Measurements from ENCODE around the gene BACH2. TPM values are rescaled to one million over a fixed set of nuclear protein-coding genes. Genes with fewer than 3 reads are reported as not detected.

The BACH2 gene
- polyA plus RNA-seq, 1 donor (not counting 4 experiments of a cell fraction or from before 2014, with no cell fraction given), result 0.50 TPM

- dilution Hi-C loops (cut with MboI; ENCODE audit: extremely low pct_ligation_motif_present, low sequenced_read_pairs), result no loop called here
- H3K4me2 ChIP-seq (ENCODE audit: control insufficient read depth, extremely low read depth, insufficient read depth, low read depth, low read length), result no peak overlapping the region
- no peaks in the 10 kb centered on the region for H3K9me1 ChIP-seq (ENCODE audit: control insufficient read depth, extremely low read depth, insufficient read depth, low read length)
- H2AFZ ChIP-seq (ENCODE audit: control insufficient read depth, low read length), result no peak overlapping the region
- no peak overlapping the region for H3K4me3 ChIP-seq (ENCODE audit: control insufficient read depth in 2 of 3, extremely low read depth in 1 of 3, insufficient read depth in 2 of 3, low read depth in 1 of 3, low read length in 3 of 3)
- TF ChIP-seq, protein P1, sequence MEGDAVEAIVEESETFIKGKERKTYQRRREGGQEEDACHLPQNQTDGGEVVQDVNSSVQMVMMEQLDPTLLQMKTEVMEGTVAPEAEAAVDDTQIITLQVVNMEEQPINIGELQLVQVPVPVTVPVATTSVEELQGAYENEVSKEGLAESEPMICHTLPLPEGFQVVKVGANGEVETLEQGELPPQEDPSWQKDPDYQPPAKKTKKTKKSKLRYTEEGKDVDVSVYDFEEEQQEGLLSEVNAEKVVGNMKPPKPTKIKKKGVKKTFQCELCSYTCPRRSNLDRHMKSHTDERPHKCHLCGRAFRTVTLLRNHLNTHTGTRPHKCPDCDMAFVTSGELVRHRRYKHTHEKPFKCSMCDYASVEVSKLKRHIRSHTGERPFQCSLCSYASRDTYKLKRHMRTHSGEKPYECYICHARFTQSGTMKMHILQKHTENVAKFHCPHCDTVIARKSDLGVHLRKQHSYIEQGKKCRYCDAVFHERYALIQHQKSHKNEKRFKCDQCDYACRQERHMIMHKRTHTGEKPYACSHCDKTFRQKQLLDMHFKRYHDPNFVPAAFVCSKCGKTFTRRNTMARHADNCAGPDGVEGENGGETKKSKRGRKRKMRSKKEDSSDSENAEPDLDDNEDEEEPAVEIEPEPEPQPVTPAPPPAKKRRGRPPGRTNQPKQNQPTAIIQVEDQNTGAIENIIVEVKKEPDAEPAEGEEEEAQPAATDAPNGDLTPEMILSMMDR (optimal IDR thresholded peaks at IDR 0.05 in 1 of 3, IDR thresholded peaks at IDR 0.05 in 1 of 3, conservative IDR thresholded peaks at IDR 0.05 in 1 of 3; ENCODE audit: extremely low read depth in 1 of 3, insufficient read depth in 2 of 3, low read length in 3 of 3), result no peak
- TF ChIP-seq EZH2 (IDR thresholded peaks at IDR 0.05; ENCODE audit: low read length), result no peak
- H3K27ac ChIP-seq (ENCODE audit: control insufficient read depth, insufficient read depth, low read length), result no peak overlapping the region
- no peaks in the 10 kb centered on the region for H4K20me1 ChIP-seq (ENCODE audit: control insufficient read depth, extremely low read depth, insufficient read depth, low read length)
- FAIRE-seq (peak; percentile 83), DNase-seq (ENCODE audit: low read depth, low spot score) (no peak)
- no peak overlapping the region for H3K9ac ChIP-seq (ENCODE audit: control insufficient read depth, extremely low read depth, insufficient read depth, low read length)
- no peaks in the 10 kb centered on the region for H3K36me3 ChIP-seq (ENCODE audit: control insufficient read depth in 2 of 2, extremely low read depth in 1 of 2, insufficient read depth in 2 of 2, low read length in 2 of 2)
- H3K27me3 ChIP-seq (ENCODE audit: control insufficient read depth, extremely low read depth, insufficient read depth, low read length), result no peaks in the 10 kb centered on the region
- H3K4me1 ChIP-seq (ENCODE audit: control insufficient read depth, extremely low read depth, insufficient read depth, low read length), result no peaks in the 10 kb centered on the region
- no peaks in the 10 kb centered on the region for H3K79me2 ChIP-seq (ENCODE audit: control insufficient read depth, insufficient read depth, low read length)
- no peaks in the 10 kb centered on the region for H3K9me3 ChIP-seq (ENCODE audit: control insufficient read depth, low read depth, low read length)
These were observed 41.8 kb upstream of the BACH2 start for GRCh38 chr6:90338409-90338808.

DNA sequence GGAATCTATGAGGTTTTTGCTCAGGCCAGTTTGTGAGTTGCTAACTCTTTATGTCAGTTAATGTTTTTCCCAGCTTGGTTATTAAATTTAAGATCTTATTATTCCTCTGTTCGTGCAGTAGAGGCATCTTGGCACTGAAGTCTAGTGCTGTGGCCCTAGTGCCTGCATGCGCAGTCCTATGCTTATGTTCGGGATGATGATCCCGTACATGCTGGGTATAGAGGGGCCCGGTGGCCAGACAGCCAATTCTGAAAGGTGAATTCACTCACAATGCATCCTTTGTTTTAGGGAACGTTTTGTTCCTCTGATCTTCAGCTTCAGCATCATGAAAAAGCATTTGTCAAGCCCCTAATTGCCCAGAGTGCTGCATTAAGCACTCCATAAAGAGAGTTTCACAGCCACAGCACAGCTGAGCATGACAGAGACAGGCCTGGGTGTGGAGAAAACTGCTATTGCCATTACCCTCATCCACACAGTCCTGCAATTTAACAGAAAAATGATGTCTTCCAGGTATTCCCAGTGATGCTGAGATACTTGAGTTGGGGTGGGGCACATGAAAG is 39.8 kb upstream of the BACH2 start:
- H3K9me3 ChIP-seq (ENCODE audit: control insufficient read depth, low read depth, low read length), result no peaks in the 10 kb centered on the region
- H3K4me1 ChIP-seq (ENCODE audit: control insufficient read depth, extremely low read depth, insufficient read depth, low read length), result no peaks in the 10 kb centered on the region
- dilution Hi-C loops (cut with MboI; ENCODE audit: extremely low pct_ligation_motif_present, low sequenced_read_pairs), result no loop called here
- no peak overlapping the region for H3K4me3 ChIP-seq (ENCODE audit: control insufficient read depth in 2 of 3, extremely low read depth in 1 of 3, insufficient read depth in 2 of 3, low read depth in 1 of 3, low read length in 3 of 3)
- no peak overlapping the region for H3K9ac ChIP-seq (ENCODE audit: control insufficient read depth, extremely low read depth, insufficient read depth, low read length)
- H3K36me3 ChIP-seq (ENCODE audit: control insufficient read depth in 2 of 2, extremely low read depth in 1 of 2, insufficient read depth in 2 of 2, low read length in 2 of 2), result no peaks in the 10 kb centered on the region
- TF ChIP-seq EZH2 (IDR thresholded peaks at IDR 0.05; ENCODE audit: low read length), result no peak
- TF ChIP-seq, protein P1 (optimal IDR thresholded peaks at IDR 0.05 in 1 of 3, IDR thresholded peaks at IDR 0.05 in 1 of 3, conservative IDR thresholded peaks at IDR 0.05 in 1 of 3; ENCODE audit: extremely low read depth in 1 of 3, insufficient read depth in 2 of 3, low read length in 3 of 3), result no peak
- no peaks in the 10 kb centered on the region for H4K20me1 ChIP-seq (ENCODE audit: control insufficient read depth, extremely low read depth, insufficient read depth, low read length)
- H3K27ac ChIP-seq (ENCODE audit: control insufficient read depth, insufficient read depth, low read length), result no peak overlapping the region
- no peak overlapping the region for H3K4me2 ChIP-seq (ENCODE audit: control insufficient read depth, extremely low read depth, insufficient read depth, low read depth, low read length)
- H3K27me3 ChIP-seq (ENCODE audit: control insufficient read depth, extremely low read depth, insufficient read depth, low read length), result no peaks in the 10 kb centered on the region
- H2AFZ ChIP-seq (ENCODE audit: control insufficient read depth, low read length), result no peak overlapping the region
- FAIRE-seq (no peak), DNase-seq (ENCODE audit: low read depth, low spot score) (no peak)
- no peaks in the 10 kb centered on the region for H3K9me1 ChIP-seq (ENCODE audit: control insufficient read depth, extremely low read depth, insufficient read depth, low read length)
- no peaks in the 10 kb centered on the region for H3K79me2 ChIP-seq (ENCODE audit: control insufficient read depth, insufficient read depth, low read length)

Data from keratinocyte (primary cell).